Cardiac fibroblast (primary cell): ENCODE results near the gene DNAH14.
"Not testable (repeated sequence)": the region's sequence is repeated elsewhere in the genome, so short reads cannot be mapped to it uniquely, and the experiment has no call there.

ENCODE experiments used
- DNase-seq, 2 donors: peaks; one replicate each; pipeline versions ENCODE4 v3.0.0 to v3.0.0-alpha.2; 2010; ENCODE audit warnings: low read depth in 2 of 2
- H3K4me3 ChIP-seq, 2 donors: replicated peaks in 1 of 2; 1 replicate in 1 of 2; 2 replicates in 1 of 2; pipeline ENCODE4 v1.5.1; 2011; ENCODE audit warnings: low read depth in 2 of 2, low read length in 2 of 2, mild to moderate bottlenecking in 2 of 2, moderate library complexity in 1 of 2
- TF ChIP-seq, protein P1 (sequence below): IDR thresholded peaks from one replicate; pipeline ENCODE4 v1.5.1; 2011; ENCODE audit warnings: low read depth, mild to moderate bottlenecking, low read length, inconsistent platforms

The DNAH14 gene

DNA sequence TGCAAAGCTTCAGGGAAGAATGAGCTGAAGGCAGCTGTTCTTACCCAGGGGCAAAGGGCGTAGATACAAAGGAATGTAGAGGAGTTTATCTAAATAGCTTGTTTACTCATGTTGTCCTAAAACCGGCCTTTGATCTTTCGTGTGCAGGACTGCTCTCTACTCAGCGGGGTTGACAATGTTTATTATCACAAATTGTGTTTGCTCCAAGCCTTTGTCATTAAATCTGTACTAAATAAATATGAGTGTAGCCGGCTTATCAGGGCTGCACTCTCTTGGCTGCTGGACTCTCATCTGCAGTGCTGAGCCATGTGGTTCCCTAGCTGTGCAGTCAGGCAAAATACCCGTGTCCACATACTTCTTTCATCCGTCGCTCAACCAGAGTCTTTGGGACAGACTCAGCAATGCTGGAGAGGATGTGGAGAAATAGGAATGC, 299.4 kb downstream of the DNAH14 start:
- TF ChIP-seq, protein P1, sequence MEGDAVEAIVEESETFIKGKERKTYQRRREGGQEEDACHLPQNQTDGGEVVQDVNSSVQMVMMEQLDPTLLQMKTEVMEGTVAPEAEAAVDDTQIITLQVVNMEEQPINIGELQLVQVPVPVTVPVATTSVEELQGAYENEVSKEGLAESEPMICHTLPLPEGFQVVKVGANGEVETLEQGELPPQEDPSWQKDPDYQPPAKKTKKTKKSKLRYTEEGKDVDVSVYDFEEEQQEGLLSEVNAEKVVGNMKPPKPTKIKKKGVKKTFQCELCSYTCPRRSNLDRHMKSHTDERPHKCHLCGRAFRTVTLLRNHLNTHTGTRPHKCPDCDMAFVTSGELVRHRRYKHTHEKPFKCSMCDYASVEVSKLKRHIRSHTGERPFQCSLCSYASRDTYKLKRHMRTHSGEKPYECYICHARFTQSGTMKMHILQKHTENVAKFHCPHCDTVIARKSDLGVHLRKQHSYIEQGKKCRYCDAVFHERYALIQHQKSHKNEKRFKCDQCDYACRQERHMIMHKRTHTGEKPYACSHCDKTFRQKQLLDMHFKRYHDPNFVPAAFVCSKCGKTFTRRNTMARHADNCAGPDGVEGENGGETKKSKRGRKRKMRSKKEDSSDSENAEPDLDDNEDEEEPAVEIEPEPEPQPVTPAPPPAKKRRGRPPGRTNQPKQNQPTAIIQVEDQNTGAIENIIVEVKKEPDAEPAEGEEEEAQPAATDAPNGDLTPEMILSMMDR: no peak
- no peak for DNase-seq
- H3K4me3 ChIP-seq: no peak overlapping the region

DNA sequence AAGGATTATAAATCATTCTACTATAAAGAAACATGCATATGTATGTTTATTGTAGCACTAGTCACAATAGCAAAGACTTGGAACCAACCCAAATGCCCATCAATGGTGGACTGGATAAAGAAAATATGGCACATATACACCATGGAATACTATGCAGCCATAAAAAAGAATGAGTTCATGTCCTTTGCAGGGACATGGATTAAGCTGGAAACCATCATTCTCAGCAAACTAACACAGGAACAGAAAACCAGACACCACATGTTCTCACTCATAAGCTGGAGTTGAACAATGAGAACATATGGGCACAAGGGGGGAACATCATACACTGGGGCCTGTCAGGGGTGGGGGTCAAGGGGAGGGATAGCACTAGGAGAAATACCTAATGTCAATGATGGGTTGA, 300.0 kb downstream of the DNAH14 start:
- H3K4me3 ChIP-seq, DNase-seq: not testable (repeated sequence)

DNA sequence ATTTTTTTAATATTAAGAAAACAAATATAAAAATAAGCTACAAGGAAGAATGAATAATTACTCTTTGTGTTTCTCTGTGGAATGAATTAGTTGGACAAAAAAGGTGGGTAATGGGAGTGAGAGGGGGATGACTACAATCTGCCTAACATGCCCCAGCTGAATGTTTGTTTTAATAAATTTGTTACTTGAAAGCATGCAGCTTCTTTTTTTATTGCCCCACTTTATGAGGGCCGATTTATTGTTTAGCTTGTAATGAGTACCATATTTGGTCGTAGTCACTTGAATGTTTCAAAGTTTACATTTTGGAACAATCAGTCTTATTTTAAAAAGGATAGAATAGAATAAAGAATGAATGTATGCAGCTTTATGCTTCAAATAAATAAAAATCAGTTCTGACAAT, 301.0 kb downstream of the DNAH14 start:
- TF ChIP-seq, protein P1: no peak
- no peak for DNase-seq

DNA sequence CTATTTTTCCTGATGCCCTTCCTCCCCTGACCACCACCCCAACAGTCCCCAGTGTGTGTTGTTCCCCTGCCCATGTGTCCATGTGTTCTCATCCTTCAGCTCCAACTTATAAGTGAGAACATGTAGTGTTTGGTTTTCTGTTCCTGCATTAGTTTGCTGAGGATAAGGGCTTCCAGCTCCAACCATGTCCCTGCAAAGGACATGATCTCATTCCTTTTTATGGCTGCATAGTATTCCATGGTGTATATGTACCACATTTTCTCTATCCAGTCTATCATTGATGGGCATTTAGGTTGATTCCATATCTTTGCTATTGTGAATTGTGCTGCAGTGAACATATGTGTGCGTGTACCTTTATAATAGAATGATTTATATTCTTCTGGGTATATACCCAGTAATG, 303.5 kb downstream of the DNAH14 start:
- DNase-seq, H3K4me3 ChIP-seq: not testable (repeated sequence)

More for the DNA sequence above, 301.0 kb downstream of the DNAH14 start:
- no peak overlapping the region for H3K4me3 ChIP-seq

DNA sequence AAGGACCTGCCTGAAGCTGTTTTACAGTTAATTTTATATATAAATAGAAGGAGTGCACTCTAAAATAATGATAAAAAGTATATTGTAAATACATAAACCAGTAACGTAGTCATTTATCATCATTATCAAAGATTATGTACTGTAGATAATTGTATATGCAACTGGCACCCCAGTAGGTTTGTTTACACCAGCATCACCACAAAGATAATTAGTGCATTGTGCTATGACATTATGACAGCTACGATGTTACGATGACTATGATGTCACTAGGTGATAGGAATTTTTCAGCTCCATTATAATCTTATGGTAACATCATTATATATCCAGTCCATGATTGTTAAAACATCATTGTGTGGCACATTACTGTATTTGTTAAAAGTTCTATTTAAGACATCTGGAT, 313.1 kb downstream of the DNAH14 start:
- H3K4me3 ChIP-seq: no peak overlapping the region
- TF ChIP-seq, protein P1: no peak
- no peak for DNase-seq

DNA sequence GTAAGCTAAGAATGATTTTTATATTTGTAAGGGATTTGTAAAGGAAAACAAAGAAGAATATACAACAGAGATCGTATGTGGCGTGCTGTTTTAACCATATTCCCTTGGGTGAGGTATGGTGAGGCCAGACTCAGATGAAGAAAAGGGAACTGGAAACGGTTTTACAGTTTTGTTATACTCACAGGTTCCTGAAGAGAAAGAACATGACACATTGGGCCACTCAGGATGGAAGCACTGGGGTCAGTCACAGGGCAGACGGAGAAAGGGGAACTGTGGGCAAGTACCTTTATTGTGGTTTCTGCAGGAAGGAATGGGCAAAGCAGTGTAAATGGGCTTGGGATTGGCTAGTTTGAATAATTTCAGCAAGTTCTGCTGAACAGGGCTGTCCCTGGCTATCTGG, 321.0 kb downstream of the DNAH14 start:
- H3K4me3 ChIP-seq: no peak overlapping the region
- TF ChIP-seq, protein P1: no peak
- DNase-seq: no peak

DNA sequence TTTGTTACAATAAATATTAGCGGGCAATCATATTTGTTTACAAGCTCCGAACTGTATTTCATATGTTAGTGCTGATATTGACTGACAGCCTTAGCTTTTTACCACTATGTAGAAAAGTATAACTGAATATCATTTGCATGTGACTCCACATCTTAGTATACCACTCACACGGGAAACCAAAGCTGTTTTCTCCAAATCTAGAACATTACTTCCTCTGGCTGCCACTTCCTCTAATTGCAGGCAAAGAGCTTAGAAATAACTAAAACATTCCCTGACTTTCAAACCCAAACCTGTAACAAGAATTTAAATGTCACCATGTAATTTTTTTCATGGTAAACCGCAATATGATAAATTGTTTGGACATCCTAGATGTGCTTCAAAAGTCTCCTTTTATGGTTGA, 323.7 kb downstream of the DNAH14 start:
- DNase-seq: peak in 1 of 2 donors; percentile 8
- TF ChIP-seq, protein P1: no peak
- no peak overlapping the region for H3K4me3 ChIP-seq

DNA sequence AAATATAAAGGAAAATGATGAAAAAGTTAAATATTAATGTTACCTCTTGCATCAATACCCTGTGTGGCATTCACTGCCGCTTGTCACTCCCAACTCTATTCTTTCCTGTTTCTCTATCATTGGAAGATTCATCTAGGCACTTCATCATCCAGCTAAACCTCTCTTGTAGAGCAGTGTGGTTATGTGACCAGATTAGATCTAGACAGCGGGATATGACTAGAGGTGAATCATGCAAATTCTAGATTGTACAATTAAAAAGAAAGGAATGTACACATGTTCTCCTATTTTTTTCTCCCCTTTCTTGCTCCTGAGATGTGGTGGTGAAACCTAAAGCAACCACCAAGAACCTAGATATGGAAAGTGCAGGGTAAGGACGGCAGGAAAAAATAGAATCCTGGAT, 324.3 kb downstream of the DNAH14 start:
- DNase-seq: peak in 1 of 2 donors; percentile 71

More for the DNA sequence above, 324.3 kb downstream of the DNAH14 start:
- H3K4me3 ChIP-seq: no peak overlapping the region
- TF ChIP-seq, protein P1: no peak
